AG08396 (cell line): Measurements from ENCODE around the gene MEF2A.
A peak's percentile ranks its signal among the peaks of the same experiment; 100 is the strongest.
"Not testable (repeated sequence)": the region's sequence is repeated elsewhere in the genome, so short reads cannot be mapped to it uniquely, and the experiment has no call there.

Source experiments
- DNase-seq: peaks from one replicate; pipeline ENCODE4 v3.0.0; 2012; ENCODE audit warnings: low spot score, mixed read lengths

MEF2A gene

DNA sequence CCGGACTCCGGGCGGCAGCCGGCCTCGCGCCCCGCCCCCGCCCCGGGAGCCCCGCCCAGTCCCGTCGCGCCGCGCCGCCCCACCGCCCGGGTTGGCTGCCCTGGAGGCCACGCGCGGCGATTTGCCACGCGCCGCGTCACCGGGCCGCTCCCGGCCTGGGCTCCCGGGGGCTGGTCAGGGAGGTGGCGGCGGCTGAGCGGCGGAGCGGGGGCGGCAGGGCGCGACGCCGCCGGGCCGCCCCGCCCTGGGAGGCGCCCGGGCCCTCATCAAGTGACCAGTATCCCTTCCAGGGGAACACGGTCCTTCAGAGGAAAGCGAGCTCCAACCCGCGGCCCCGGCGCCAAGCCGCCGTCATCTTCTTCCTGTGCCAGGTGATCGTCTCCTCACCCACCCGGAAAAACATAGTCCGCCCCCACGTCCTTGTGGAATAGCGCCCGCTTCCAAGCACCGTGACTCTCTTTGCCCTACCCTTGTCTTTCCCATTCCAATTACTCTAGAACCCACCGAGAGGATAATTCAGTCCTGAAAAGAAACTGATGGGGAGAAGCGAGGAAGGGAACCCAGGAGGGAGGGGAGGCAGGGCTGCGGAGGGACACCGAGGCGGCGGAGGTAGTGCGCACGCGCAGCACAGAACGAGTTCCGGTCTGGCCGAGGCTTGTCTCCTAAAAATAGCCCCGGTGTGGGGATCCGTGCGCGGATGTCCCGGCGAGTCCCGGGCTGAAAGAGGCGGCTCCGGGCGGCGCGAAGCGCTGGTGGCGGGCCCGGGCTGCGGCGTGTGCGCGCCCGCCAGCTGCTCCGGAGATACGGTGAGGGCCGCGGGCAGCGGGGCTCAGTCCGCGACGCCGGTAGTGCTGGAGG lies at the start of gene MEF2A:
TSS of gene MEF2A (plus strand) at position 686 of the 858 bp plus-strand sequence. CDS start 67,136 bp downstream, outside the sequence.
- DNase-seq = peak; percentile 97

DNA sequence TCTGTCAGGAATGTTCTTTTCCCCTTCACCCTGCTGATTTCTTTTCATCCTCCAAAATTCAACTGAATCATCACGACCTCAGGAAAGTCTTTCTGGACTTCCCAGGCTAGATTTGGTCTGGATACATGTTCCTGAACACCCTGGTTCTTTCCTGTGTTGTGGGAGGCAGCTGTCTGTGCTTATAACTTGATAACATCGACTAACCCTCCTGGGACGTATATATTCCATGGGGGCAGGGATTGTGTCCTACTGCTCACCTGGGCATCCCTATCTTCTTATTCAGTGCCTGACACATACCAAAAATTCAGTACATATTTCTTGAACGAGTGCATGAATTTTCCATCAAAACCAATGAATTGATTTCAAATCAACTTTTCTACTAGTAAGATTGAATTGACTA lies 47.6 kb upstream of the MEF2A start:
- DNase-seq = no peak

- DNase-seq = not testable (repeated sequence)
Measured at GRCh38 chr15:99519366-99519765, 46.4 kb upstream of the MEF2A start.

DNA sequence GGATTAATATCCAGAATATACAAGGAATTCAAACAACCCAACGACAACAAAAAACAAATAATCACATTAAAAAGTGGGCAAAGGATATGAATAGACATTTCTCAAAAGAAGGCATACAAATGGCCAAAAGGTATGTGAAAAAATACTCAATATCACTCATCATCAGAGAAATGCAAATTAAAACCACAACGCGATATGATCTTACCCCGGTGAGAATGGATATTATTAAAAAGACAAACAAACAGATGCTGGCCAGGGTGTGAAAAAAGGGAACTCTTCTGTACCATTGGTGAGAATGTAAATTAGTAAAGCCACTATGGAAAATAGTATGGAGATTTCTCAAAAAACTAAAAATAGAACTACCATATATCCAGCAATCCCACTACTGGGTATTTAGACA lies 43.5 kb upstream of the MEF2A start:
- DNase-seq = no peak

DNA sequence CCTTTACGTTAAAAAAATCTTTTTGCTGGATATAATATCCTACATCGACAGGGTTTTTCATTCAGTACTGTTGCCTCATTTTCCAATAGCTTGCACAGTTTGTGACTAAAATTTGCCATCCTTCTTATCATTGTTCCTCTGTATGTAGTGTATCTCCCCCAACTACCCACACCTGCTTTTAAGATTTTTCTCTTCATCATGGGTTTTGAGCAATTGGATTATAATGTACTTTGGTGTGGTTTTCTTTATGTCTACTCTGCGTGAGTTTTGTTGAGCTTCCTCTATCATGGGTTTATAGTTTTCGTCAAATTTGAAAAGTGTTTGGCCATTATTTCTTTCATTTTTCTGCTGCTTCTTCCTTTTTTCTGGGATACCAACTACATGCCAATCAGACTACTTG lies 39.6 kb upstream of the MEF2A start:
- no peak for DNase-seq

DNA sequence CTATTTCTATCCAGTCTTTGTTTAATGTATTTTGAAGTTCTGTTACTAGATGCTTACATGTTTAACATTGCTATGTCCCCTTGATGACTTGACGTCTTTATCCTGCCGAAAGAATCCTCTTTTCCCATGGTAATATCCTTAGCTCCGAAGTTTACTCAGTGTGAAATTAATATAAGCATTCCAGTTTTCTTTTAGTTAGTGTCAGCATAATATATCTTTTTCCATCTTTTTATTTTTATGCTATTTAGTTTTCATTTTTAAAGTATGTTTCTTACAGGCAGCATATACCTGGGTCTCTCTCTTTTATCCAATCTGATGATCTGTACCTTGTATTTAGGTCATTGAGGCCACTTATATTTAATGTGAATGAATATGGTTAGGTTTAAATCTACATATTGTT lies 39.1 kb upstream of the MEF2A start:
- DNase-seq = no peak

- DNase-seq = peak; percentile 28
Measured at GRCh38 chr15:99536422-99537040, 29.3 kb upstream of the MEF2A start.

- DNase-seq = no peak
Measured at GRCh38 chr15:99537344-99537743, 28.4 kb upstream of the MEF2A start.

DNA sequence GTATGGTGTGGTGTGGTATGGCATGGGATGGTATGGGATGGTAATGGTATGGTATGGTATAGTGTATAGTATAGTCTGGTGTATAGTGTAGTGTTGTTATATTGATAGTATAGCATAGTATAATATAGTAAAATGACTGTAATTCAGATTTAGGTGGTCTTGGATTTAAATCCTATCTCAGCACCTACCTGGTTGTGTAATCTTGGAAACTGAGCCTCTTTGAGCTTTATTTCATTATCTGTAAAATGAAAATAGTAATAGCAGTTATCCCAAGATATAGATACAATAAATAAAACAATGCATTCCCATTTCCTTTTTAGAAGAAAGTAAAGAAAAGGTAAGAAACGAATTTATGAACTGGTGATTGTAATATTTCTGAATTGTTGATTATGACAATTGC lies 27.5 kb upstream of the MEF2A start:
- no peak for DNase-seq

- DNase-seq = no peak
Measured at GRCh38 chr15:99542828-99543227, 23.0 kb upstream of the MEF2A start.

DNA sequence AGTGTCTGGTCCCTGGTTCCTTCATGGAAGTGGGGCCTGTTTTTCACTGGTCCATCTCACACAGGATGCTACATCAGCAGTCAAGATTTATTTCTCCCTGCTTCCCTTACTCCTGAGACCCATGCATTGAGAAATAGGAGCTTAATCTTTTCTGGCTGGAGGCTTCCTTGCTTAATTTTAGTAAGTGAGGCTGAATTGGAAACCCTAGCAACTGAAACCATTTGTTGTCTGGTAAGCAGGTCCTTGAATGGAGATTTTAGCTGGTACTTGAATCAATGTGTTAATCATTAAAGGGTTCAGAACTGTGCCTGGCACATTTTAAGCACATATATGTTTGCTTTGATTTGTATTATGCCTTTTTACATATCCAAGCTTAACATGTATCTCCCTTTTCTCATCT lies 20.2 kb upstream of the MEF2A start:
- DNase-seq = no peak

DNA sequence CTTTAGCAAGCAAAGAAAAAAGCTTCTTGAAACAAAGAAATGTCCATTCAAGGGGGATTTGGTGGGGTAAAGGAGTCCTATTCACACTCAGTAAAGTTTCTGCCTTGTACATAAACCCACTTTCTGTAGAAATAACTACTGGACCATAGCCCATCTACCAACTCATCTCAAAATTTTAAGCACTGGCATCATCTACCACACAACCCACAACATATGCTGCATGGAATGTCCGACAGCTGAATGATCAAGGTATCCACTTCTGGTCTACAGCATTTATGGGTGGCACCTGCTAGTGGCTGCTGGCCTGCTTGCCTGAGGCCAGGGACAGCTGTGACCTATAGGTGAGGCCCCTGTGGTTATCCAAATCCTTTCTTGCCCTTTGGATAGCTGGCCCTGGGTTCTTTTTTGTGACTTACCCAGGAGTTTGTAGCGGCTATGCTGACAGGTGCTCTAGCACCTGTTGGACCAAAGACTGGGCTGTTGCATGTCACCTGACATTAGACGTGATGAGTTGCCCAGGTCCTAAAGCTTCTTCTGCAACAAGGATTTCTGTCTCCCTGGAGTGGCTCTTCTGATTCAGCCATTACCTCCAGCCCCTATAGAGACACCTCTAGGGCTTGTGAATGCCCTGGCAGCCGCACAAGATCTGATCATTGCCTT lies 19.2 kb upstream of the MEF2A start:
- DNase-seq = no peak

DNA sequence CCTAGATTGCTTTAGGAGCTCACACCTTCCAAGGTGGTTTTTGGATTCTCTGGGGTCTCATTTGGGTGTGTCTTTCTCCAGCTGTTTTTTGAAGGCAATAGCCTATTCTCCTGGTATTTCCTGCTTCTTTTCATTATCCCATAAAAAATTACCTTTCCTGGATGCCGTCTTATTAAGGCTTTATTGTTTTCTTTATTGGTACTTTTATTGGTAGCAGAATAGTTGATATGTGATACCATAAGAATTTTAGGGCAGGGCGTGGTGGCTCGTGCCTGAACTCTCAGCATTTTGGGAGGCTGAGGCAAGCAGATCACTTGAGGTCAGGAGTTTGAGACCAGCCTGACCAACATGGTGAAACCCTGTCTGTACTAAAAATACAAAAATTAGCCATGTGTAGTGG lies 18.3 kb upstream of the MEF2A start:
- DNase-seq = no peak

DNA sequence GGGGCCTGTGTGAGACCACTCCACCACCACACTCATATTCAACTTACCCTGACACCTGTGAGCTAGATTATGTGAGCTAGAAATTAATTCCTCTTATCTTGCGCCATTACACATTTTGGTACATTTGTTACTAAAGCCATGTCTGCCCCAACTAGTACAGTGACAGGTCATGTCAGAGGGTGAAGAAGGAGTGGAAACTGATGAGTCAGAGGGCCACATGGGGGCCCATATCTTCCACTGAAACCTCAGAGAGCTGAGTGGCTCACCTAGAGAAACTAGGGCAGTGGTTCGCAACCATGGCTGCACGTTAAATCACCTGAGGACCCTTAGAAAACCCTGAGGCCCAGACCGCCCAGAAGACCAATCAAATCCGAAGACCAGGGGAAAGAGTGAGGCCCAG lies 15.7 kb upstream of the MEF2A start:
- no peak for DNase-seq

DNA sequence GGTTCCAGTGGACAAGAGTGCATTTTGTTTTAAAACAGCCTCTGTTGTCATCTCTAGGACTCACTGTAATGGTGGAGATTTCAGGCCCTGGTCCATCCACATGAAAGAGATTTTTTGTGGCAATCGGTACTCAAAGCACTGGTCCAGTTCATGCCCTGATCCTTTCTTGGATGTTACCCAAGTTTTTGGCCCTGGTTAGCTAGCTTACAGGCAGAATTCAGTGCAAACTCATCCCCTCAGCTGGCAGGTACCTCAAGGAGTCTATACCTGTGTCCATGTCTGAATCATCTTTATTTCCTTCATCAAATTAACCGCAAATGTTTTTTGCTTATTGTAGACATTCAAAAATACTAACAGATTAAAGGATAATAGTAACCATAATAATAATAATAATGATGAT lies 13.7 kb upstream of the MEF2A start:
- DNase-seq = no peak

- DNase-seq = no peak
Measured at GRCh38 chr15:99554880-99555488, 10.8 kb upstream of the MEF2A start.

DNA sequence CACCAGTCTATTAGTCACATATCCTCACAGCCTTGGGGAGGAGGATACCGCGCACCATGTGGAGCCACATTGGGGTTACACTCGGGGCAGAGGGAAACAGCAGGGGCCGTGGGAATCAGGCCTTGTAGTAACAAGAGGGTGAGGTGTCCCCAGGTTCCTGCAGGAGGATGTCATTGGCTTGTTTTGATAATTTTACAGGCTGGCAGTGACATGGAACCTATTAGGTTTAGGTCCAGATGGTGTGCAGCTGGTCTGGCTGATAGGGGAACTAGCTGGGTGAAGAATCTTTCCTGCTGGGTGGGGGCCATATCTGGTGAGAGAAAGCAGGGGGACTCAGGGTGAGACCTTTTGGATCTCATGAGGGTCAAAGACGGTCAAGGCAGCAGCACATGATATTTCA lies 9.8 kb upstream of the MEF2A start:
- no peak for DNase-seq

- DNase-seq = no peak
Measured at GRCh38 chr15:99556578-99556977, 9.2 kb upstream of the MEF2A start.

- DNase-seq = no peak
Measured at GRCh38 chr15:99558084-99558483, 7.7 kb upstream of the MEF2A start.

- DNase-seq = no peak
Measured at GRCh38 chr15:99558571-99558970, 7.2 kb upstream of the MEF2A start.

GRCh38 chr15:99561476-99562230 lies 4.1 kb upstream of the MEF2A start:
- DNase-seq = no peak

GRCh38 chr15:99562238-99562637 lies 3.5 kb upstream of the MEF2A start:
- DNase-seq = no peak
